ENCODE results near the gene RMND5B.

GRCh38 chr5:178123094-178123965 is 7.5 kb upstream of the RMND5B start:
- TF ChIP-seq POLR2A (IDR thresholded peaks at IDR 0.05; ENCODE audit: low read length) (no peak), GATA1 (IDR thresholded peaks at IDR 0.05; ENCODE audit: low read depth, low read length) (no peak)

All from erythroblast (primary cell).